ENCODE results near the gene OPRM1.
A peak's percentile ranks its signal among the peaks of the same experiment; 100 is the strongest.

OPRM1 gene

DNA sequence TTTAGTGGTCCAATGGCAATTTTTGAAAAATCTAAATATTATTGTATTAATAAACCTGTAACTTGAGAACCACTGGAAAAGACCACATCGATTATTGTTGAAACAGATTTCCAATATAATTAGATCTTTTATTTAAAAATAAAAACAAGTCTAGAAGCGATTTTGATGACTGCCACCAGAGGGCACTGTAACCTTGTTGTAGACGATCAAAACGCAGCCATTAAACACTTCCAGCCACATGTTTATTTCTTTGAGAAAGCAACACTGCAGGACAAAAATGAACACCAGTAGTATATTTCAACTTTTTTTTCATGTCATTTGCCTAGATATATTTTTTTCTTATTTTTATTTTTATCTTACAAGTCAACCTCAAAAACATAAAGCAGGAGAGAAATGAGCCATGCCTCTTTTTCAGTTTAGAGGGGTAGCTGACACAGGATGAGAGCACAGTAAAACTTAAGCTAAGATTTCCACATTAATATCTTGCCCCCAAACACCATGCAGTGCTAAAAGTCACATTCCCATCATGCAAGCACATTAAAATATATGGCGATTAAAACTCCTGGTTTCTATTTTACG, 115.4 kb downstream of the OPRM1 start:
- H3K4me1 ChIP-seq (ENCODE audit: low read length), result no peaks in the 10 kb centered on the region
- H3K4me2 ChIP-seq (ENCODE audit: low read length), result no peak overlapping the region
- H3K27me3 ChIP-seq (ENCODE audit: low read depth, low read length), result no peaks in the 10 kb centered on the region; the same call in 1 of the 2 replicates
- H3K27ac ChIP-seq (ENCODE audit: low read length), result no peak overlapping the region
- no peaks in the 10 kb centered on the region for H3K9me3 ChIP-seq (ENCODE audit: insufficient read depth, low read length)
- no peak overlapping the region for H3K4me3 ChIP-seq (ENCODE audit: low read length)
- no peaks in the 10 kb centered on the region for H3K79me2 ChIP-seq (ENCODE audit: low read length)
- H3K9ac ChIP-seq (ENCODE audit: low read length), result no peak overlapping the region
- no peak for TF ChIP-seq EZH2phosphoT487 (IDR thresholded peaks at IDR 0.05; ENCODE audit: low read depth)
- TF ChIP-seq, protein P1, sequence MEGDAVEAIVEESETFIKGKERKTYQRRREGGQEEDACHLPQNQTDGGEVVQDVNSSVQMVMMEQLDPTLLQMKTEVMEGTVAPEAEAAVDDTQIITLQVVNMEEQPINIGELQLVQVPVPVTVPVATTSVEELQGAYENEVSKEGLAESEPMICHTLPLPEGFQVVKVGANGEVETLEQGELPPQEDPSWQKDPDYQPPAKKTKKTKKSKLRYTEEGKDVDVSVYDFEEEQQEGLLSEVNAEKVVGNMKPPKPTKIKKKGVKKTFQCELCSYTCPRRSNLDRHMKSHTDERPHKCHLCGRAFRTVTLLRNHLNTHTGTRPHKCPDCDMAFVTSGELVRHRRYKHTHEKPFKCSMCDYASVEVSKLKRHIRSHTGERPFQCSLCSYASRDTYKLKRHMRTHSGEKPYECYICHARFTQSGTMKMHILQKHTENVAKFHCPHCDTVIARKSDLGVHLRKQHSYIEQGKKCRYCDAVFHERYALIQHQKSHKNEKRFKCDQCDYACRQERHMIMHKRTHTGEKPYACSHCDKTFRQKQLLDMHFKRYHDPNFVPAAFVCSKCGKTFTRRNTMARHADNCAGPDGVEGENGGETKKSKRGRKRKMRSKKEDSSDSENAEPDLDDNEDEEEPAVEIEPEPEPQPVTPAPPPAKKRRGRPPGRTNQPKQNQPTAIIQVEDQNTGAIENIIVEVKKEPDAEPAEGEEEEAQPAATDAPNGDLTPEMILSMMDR (IDR thresholded peaks at IDR 0.05; ENCODE audit: low read depth, low read length), result peak; percentile 63
- H3K36me3 ChIP-seq (replicated peaks; ENCODE audit: low read depth, low read length), result no peaks in the 10 kb centered on the region
- H2AFZ ChIP-seq (ENCODE audit: low read depth, low read length), result no peak overlapping the region
- H4K20me1 ChIP-seq (ENCODE audit: insufficient read depth, low read length), result no peaks in the 10 kb centered on the region

GRCh38 chr6:154156135-154156896, 117.3 kb downstream of the OPRM1 start:
- no peak overlapping the region for H3K9ac ChIP-seq (ENCODE audit: low read length)
- peaks cover under 1% of the 10 kb centered on the region; the same call in 1 of the 2 replicates for H3K4me1 ChIP-seq (ENCODE audit: low read length)
- H3K27me3 ChIP-seq (ENCODE audit: low read depth, low read length), result peaks cover 4% of the 10 kb centered on the region; the same call in 1 of the 2 replicates
- H2AFZ ChIP-seq (ENCODE audit: low read depth, low read length), result no peak overlapping the region
- H3K9me3 ChIP-seq (ENCODE audit: insufficient read depth, low read length), result no peaks in the 10 kb centered on the region
- H3K79me2 ChIP-seq (ENCODE audit: low read length), result no peaks in the 10 kb centered on the region
- TF ChIP-seq, protein P1 (IDR thresholded peaks at IDR 0.05; ENCODE audit: low read depth, low read length), result peak; percentile 59
- TF ChIP-seq EZH2phosphoT487 (IDR thresholded peaks at IDR 0.05; ENCODE audit: low read depth), result no peak
- H3K4me3 ChIP-seq (ENCODE audit: low read length), result no peak overlapping the region
- no peak overlapping the region for H3K27ac ChIP-seq (ENCODE audit: low read length)
- no peaks in the 10 kb centered on the region for H4K20me1 ChIP-seq (ENCODE audit: insufficient read depth, low read length)
- H3K36me3 ChIP-seq (replicated peaks; ENCODE audit: low read depth, low read length), result no peaks in the 10 kb centered on the region
- no peak overlapping the region for H3K4me2 ChIP-seq (ENCODE audit: low read length)

- H3K9ac ChIP-seq (ENCODE audit: low read length), result no peak overlapping the region
- no peak overlapping the region for H3K4me3 ChIP-seq (ENCODE audit: low read length)
- no peaks in the 10 kb centered on the region for H3K79me2 ChIP-seq (ENCODE audit: low read length)
- H3K9me3 ChIP-seq (ENCODE audit: insufficient read depth, low read length), result no peaks in the 10 kb centered on the region
- H3K27ac ChIP-seq (ENCODE audit: low read length), result no peak overlapping the region
- H3K4me1 ChIP-seq (ENCODE audit: low read length), result peaks cover 8% of the 10 kb centered on the region
- H4K20me1 ChIP-seq (ENCODE audit: insufficient read depth, low read length), result no peaks in the 10 kb centered on the region
- peak overlapping the region; percentile 32 for H3K4me2 ChIP-seq (ENCODE audit: low read length)
- H3K36me3 ChIP-seq (replicated peaks; ENCODE audit: low read depth, low read length), result no peaks in the 10 kb centered on the region
- peaks cover 4% of the 10 kb centered on the region; the same call in 1 of the 2 replicates for H3K27me3 ChIP-seq (ENCODE audit: low read depth, low read length)
- no peak overlapping the region for H2AFZ ChIP-seq (ENCODE audit: low read depth, low read length)
- TF ChIP-seq EZH2phosphoT487 (IDR thresholded peaks at IDR 0.05; ENCODE audit: low read depth), result no peak
These were observed 118.0 kb downstream of the OPRM1 start for GRCh38 chr6:154157082-154157481.

DNA sequence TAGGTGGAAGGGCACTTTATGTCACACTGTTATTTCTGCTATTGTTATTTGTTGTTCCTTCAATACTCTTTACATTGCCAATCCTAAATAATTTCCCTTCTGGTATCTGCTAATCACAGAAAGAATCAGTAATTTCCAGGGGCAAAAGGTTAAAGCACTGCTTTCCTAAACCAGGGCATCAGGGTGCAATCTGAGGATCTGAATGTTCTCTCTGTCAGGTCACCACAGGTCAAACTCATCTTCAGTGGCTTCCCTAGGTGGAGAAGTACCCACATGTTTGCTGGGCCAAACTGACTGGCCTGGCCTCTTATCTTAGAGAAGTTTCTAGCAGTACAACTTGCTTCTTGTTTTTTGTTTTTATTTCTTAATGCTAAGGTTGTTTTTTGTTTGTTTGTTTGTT, 118.7 kb downstream of the OPRM1 start:
- no peak overlapping the region for H2AFZ ChIP-seq (ENCODE audit: low read depth, low read length)

GRCh38 chr6:154159126-154159525, 120.1 kb downstream of the OPRM1 start:
- Histone ChIP-seq H3K4me2 (ENCODE audit: low read length) (no peak overlapping the region), H3K9ac (ENCODE audit: low read length) (no peak overlapping the region), H3K27me3 (ENCODE audit: low read depth, low read length) (peaks cover 11% of the 10 kb centered on the region; the same call in 1 of the 2 replicates), H3K79me2 (ENCODE audit: low read length) (no peaks in the 10 kb centered on the region), H3K4me1 (ENCODE audit: low read length) (peaks cover 10% of the 10 kb centered on the region), H3K27ac (ENCODE audit: low read length) (no peak overlapping the region), H3K36me3 (replicated peaks; ENCODE audit: low read depth, low read length) (no peaks in the 10 kb centered on the region), H4K20me1 (ENCODE audit: insufficient read depth, low read length) (no peaks in the 10 kb centered on the region), H3K9me3 (ENCODE audit: insufficient read depth, low read length) (no peaks in the 10 kb centered on the region), H2AFZ (ENCODE audit: low read depth, low read length) (no peak overlapping the region), H3K4me3 (ENCODE audit: low read length) (no peak overlapping the region)
- TF ChIP-seq EZH2phosphoT487 (IDR thresholded peaks at IDR 0.05; ENCODE audit: low read depth), result no peak
- TF ChIP-seq, protein P1 (IDR thresholded peaks at IDR 0.05; ENCODE audit: low read depth, low read length), result no peak

More for the DNA sequence above, 118.7 kb downstream of the OPRM1 start:
- Histone ChIP-seq H3K36me3 (replicated peaks; ENCODE audit: low read depth, low read length) (no peaks in the 10 kb centered on the region), H4K20me1 (ENCODE audit: insufficient read depth, low read length) (no peaks in the 10 kb centered on the region), H3K4me3 (ENCODE audit: low read length) (no peak overlapping the region), H3K9me3 (ENCODE audit: insufficient read depth, low read length) (no peaks in the 10 kb centered on the region), H3K79me2 (ENCODE audit: low read length) (no peaks in the 10 kb centered on the region), H3K9ac (ENCODE audit: low read length) (no peak overlapping the region), H3K27ac (ENCODE audit: low read length) (no peak overlapping the region), H3K4me1 (ENCODE audit: low read length) (peaks cover 10% of the 10 kb centered on the region), H3K27me3 (ENCODE audit: low read depth, low read length) (peaks cover 7% of the 10 kb centered on the region; the same call in 1 of the 2 replicates), H3K4me2 (ENCODE audit: low read length) (no peak overlapping the region)
- no peak for TF ChIP-seq EZH2phosphoT487 (IDR thresholded peaks at IDR 0.05; ENCODE audit: low read depth)

All from OCI-LY3 (cell line).